ENCODE data around the gene CMIP. TPM values are rescaled to one million over a fixed set of nuclear protein-coding genes. Genes with fewer than 3 reads are reported as not detected.

The CMIP gene
- total RNA-seq, 2 experiments from 2014 or later = 65.4 to 76.7 TPM

- no peaks in the 10 kb centered on the region for H3K9me3 Mint-ChIP-seq
- H3K36me3 Mint-ChIP-seq = peaks cover 12% of the 10 kb centered on the region
- H3K27ac Mint-ChIP-seq = no peak overlapping the region
- peaks cover 39% of the 10 kb centered on the region for H3K4me1 Mint-ChIP-seq
- POLR2A ChIA-PET = no interaction called here
- no peak overlapping the region for H3K4me3 Mint-ChIP-seq
- no peaks in the 10 kb centered on the region for H3K27me3 Mint-ChIP-seq
- ATAC-seq (ENCODE audit: low read depth) = peak; percentile 66
- DNase-seq = no peak
Observed at GRCh38 chr16:81553814-81554675, 109.4 kb downstream of the CMIP start.

GRCh38 chr16:81554979-81555378 is 110.4 kb downstream of the CMIP start:
- H3K4me3 Mint-ChIP-seq = no peak overlapping the region
- ATAC-seq (ENCODE audit: low read depth) (no peak), DNase-seq (no peak)
- POLR2A ChIA-PET = no interaction called here
- H3K27me3 Mint-ChIP-seq = no peaks in the 10 kb centered on the region
- H3K4me1 Mint-ChIP-seq = peaks cover 34% of the 10 kb centered on the region
- H3K27ac Mint-ChIP-seq = no peak overlapping the region
- H3K9me3 Mint-ChIP-seq = no peaks in the 10 kb centered on the region
- peaks cover 12% of the 10 kb centered on the region for H3K36me3 Mint-ChIP-seq

GRCh38 chr16:81555660-81556059 is 111.1 kb downstream of the CMIP start:
- peaks cover 30% of the 10 kb centered on the region for H3K4me1 Mint-ChIP-seq
- POLR2A ChIA-PET = interaction anchor here (0.5 kb wide), 1 partner anchor 103 kb away, joined by 3 read pairs; no protein-coding TSS in a partner anchor

GRCh38 chr16:81556715-81557284 is 112.2 kb downstream of the CMIP start:
- peaks cover 26% of the 10 kb centered on the region for H3K4me1 Mint-ChIP-seq
- no peaks in the 10 kb centered on the region for H3K27me3 Mint-ChIP-seq
- POLR2A ChIA-PET = no interaction called here
- H3K4me3 Mint-ChIP-seq = no peak overlapping the region
- no peak for ATAC-seq (ENCODE audit: low read depth)
- H3K9me3 Mint-ChIP-seq = no peaks in the 10 kb centered on the region
- H3K27ac Mint-ChIP-seq = no peak overlapping the region
- no peak for DNase-seq
- H3K36me3 Mint-ChIP-seq = peaks cover 4% of the 10 kb centered on the region

More at GRCh38 chr16:81555660-81556059, 111.1 kb downstream of the CMIP start:
- no peak overlapping the region for H3K4me3 Mint-ChIP-seq
- no peaks in the 10 kb centered on the region for H3K9me3 Mint-ChIP-seq
- no peak for ATAC-seq (ENCODE audit: low read depth)
- no peaks in the 10 kb centered on the region for H3K27me3 Mint-ChIP-seq
- H3K36me3 Mint-ChIP-seq = peaks cover 11% of the 10 kb centered on the region
- no peak overlapping the region for H3K27ac Mint-ChIP-seq
- DNase-seq = no peak

GRCh38 chr16:81558077-81558443 is 113.5 kb downstream of the CMIP start:
- Mint-ChIP-seq H3K4me1 (peaks cover 19% of the 10 kb centered on the region), H3K36me3 (no peaks in the 10 kb centered on the region), H3K27me3 (no peaks in the 10 kb centered on the region), H3K27ac (no peak overlapping the region), H3K9me3 (no peaks in the 10 kb centered on the region), H3K4me3 (no peak overlapping the region)
- POLR2A ChIA-PET = no interaction called here
- DNase-seq (no peak), ATAC-seq (ENCODE audit: low read depth) (no peak)

- Mint-ChIP-seq H3K27me3 (no peaks in the 10 kb centered on the region), H3K36me3 (no peaks in the 10 kb centered on the region), H3K27ac (no peak overlapping the region), H3K4me1 (peaks cover 14% of the 10 kb centered on the region), H3K9me3 (no peaks in the 10 kb centered on the region), H3K4me3 (no peak overlapping the region)
- no peak for ATAC-seq (ENCODE audit: low read depth)
- POLR2A ChIA-PET = no interaction called here
- no peak for DNase-seq
Observed at GRCh38 chr16:81558444-81559175, 114.0 kb downstream of the CMIP start.

GRCh38 chr16:81560979-81561657 is 116.5 kb downstream of the CMIP start:
- Mint-ChIP-seq H3K27ac (no peak overlapping the region), H3K4me1 (peaks cover 7% of the 10 kb centered on the region), H3K9me3 (no peaks in the 10 kb centered on the region)

GRCh38 chr16:81562174-81562849 is 117.7 kb downstream of the CMIP start:
- no peaks in the 10 kb centered on the region for H3K27me3 Mint-ChIP-seq
- H3K4me3 Mint-ChIP-seq = no peak overlapping the region
- POLR2A ChIA-PET = no interaction called here
- peaks cover 7% of the 10 kb centered on the region for H3K4me1 Mint-ChIP-seq
- H3K27ac Mint-ChIP-seq = no peak overlapping the region
- DNase-seq = no peak
- peaks cover 2% of the 10 kb centered on the region for H3K36me3 Mint-ChIP-seq
- H3K9me3 Mint-ChIP-seq = no peaks in the 10 kb centered on the region
- ATAC-seq (ENCODE audit: low read depth) = no peak

More at GRCh38 chr16:81560979-81561657, 116.5 kb downstream of the CMIP start:
- Mint-ChIP-seq H3K36me3 (no peaks in the 10 kb centered on the region), H3K27me3 (no peaks in the 10 kb centered on the region), H3K4me3 (no peak overlapping the region)
- DNase-seq = no peak
- POLR2A ChIA-PET = no interaction called here
- no peak for ATAC-seq (ENCODE audit: low read depth)

GRCh38 chr16:81562926-81563325 is 118.3 kb downstream of the CMIP start:
- POLR2A ChIA-PET = no interaction called here
- Mint-ChIP-seq H3K4me3 (no peak overlapping the region), H3K36me3 (peaks cover 5% of the 10 kb centered on the region), H3K27me3 (no peaks in the 10 kb centered on the region), H3K27ac (no peak overlapping the region), H3K9me3 (no peaks in the 10 kb centered on the region), H3K4me1 (peaks cover 12% of the 10 kb centered on the region)
- no peak for DNase-seq
- no peak for ATAC-seq (ENCODE audit: low read depth)

GRCh38 chr16:81564421-81564911 is 119.9 kb downstream of the CMIP start:
- ATAC-seq (ENCODE audit: low read depth) = no peak
- H3K27me3 Mint-ChIP-seq = no peaks in the 10 kb centered on the region
- H3K4me1 Mint-ChIP-seq = peaks cover 8% of the 10 kb centered on the region
- DNase-seq = no peak
- H3K36me3 Mint-ChIP-seq = peaks cover 5% of the 10 kb centered on the region
- H3K9me3 Mint-ChIP-seq = no peaks in the 10 kb centered on the region
- no peak overlapping the region for H3K4me3 Mint-ChIP-seq
- POLR2A ChIA-PET = no interaction called here
- H3K27ac Mint-ChIP-seq = no peak overlapping the region

- no peaks in the 10 kb centered on the region for H3K9me3 Mint-ChIP-seq
- peaks cover 5% of the 10 kb centered on the region for H3K36me3 Mint-ChIP-seq
- H3K4me1 Mint-ChIP-seq = peaks cover 8% of the 10 kb centered on the region
- POLR2A ChIA-PET = no interaction called here
- no peak overlapping the region for H3K27ac Mint-ChIP-seq
- no peaks in the 10 kb centered on the region for H3K27me3 Mint-ChIP-seq
- H3K4me3 Mint-ChIP-seq = no peak overlapping the region
- ATAC-seq (ENCODE audit: low read depth) (no peak), DNase-seq (no peak)
Observed at GRCh38 chr16:81565321-81566028, 120.9 kb downstream of the CMIP start.
